CD14-positive monocyte (primary cell): ENCODE data around the gene FBXO34. TPM values are rescaled to one million over a fixed set of nuclear protein-coding genes. Genes with fewer than 3 reads are reported as not detected.

ENCODE experiments used
- DNase-seq, 3 donors: peaks; one replicate each; pipeline ENCODE4 v3.0.0-alpha.2; 2011 to 2022
- H2AFZ ChIP-seq: 2 replicates; pipeline ENCODE4 v1.6.0; 2012; ENCODE audit warnings: mild to moderate bottlenecking, low read depth, low read length, inconsistent platforms; ENCODE audit not compliant: insufficient read depth, poor library complexity, severe bottlenecking
- H3K27ac ChIP-seq, 2 donors: 1 replicate in 1 of 2; 2 replicates in 1 of 2; pipeline ENCODE4 v1.5.1; 2012 to 2013; ENCODE audit warnings: low read length in 2 of 2, control low read depth in 1 of 2, inconsistent platforms in 1 of 2, low read depth in 1 of 2, mild to moderate bottlenecking in 1 of 2
- H3K27me3 ChIP-seq, 2 donors: one replicate each; pipeline versions ENCODE4 v1.6.0 to v1.6.1; 2011 to 2013; ENCODE audit warnings: low read length in 2 of 2; ENCODE audit not compliant: control insufficient read depth in 2 of 2, insufficient read depth in 2 of 2
- H3K36me3 ChIP-seq, 2 donors: replicated peaks in 1 of 2; 1 replicate in 1 of 2; 2 replicates in 1 of 2; pipeline versions ENCODE4 v1.5.1 to v1.6.1; 2012 to 2013; ENCODE audit warnings: low read length in 2 of 2, control low read depth in 1 of 2, inconsistent platforms in 1 of 2, mild to moderate bottlenecking in 1 of 2; ENCODE audit not compliant: insufficient read depth in 2 of 2, control insufficient read depth in 1 of 2
- H3K4me1 ChIP-seq, 2 donors: 1 replicate in 1 of 2; 2 replicates in 1 of 2; pipeline versions ENCODE4 v1.5.1 to v1.6.1; 2012 to 2013; ENCODE audit warnings: low read length in 2 of 2, control low read depth in 1 of 2, inconsistent platforms in 1 of 2, mild to moderate bottlenecking in 1 of 2, moderate library complexity in 1 of 2; ENCODE audit not compliant: insufficient read depth in 2 of 2, control insufficient read depth in 1 of 2
- H3K4me2 ChIP-seq: replicated peaks from 2 replicates; pipeline ENCODE3; 2012; ENCODE audit warnings: low read length, moderate library complexity, mild to moderate bottlenecking; ENCODE audit not compliant: poor library complexity, severe bottlenecking; ENCODE audit errors: extremely low read depth
- H3K4me3 ChIP-seq, 3 experiments: fragments of 200-600 bp in 1 of 3; sonication (generic) in 1 of 3; replicated peaks in 1 of 3; 1 replicate in 2 of 3; 2 replicates in 1 of 3; pipeline ENCODE4 v1.5.1; 2011 to 2013; ENCODE audit warnings: low read length in 3 of 3, mild to moderate bottlenecking in 3 of 3, control low read depth in 2 of 3, low read depth in 2 of 3, inconsistent platforms in 1 of 3, moderate library complexity in 1 of 3
- H3K79me2 ChIP-seq: 2 replicates; pipeline ENCODE4 v1.6.0; 2012; ENCODE audit warnings: mild to moderate bottlenecking, control low read depth, inconsistent platforms, low read length, moderate library complexity; ENCODE audit not compliant: insufficient read depth
- H3K9ac ChIP-seq: 2 replicates; pipeline ENCODE4 v1.6.0; 2017; ENCODE audit warnings: low read length, mild to moderate bottlenecking; ENCODE audit not compliant: insufficient read depth, poor library complexity, severe bottlenecking
- H3K9me3 ChIP-seq, 2 donors: replicated peaks in 1 of 2; 1 replicate in 1 of 2; 2 replicates in 1 of 2; pipeline versions ENCODE4 v1.5.1 to v1.6.1; 2012 to 2013; ENCODE audit warnings: low read length in 2 of 2, control low read depth in 1 of 2; ENCODE audit not compliant: control insufficient read depth in 1 of 2, insufficient read depth in 1 of 2
- H4K20me1 ChIP-seq: 2 replicates; pipeline ENCODE4 v1.6.0; 2012; ENCODE audit warnings: mild to moderate bottlenecking, low read length, control low read depth, moderate library complexity; ENCODE audit not compliant: insufficient read depth
- H3K27ac Mint-ChIP-seq, 7 donors: one replicate each; pipeline ENCODE4 v1.8.0; 2020; ENCODE audit warnings: mild to moderate bottlenecking in 7 of 7, mixed read lengths in 7 of 7, moderate library complexity in 6 of 7, inconsistent platforms in 2 of 7
- H3K27me3 Mint-ChIP-seq, 3 donors: one replicate each; pipeline ENCODE4 v1.8.0; 2021 to 2022; ENCODE audit warnings: low read depth in 3 of 3, mild to moderate bottlenecking in 3 of 3, mixed read lengths in 3 of 3, moderate library complexity in 3 of 3, inconsistent platforms in 1 of 3
- H3K36me3 Mint-ChIP-seq, 2 donors: one replicate each; pipeline ENCODE4 v1.8.0; 2020; ENCODE audit warnings: mixed read lengths in 2 of 2, inconsistent platforms in 1 of 2, mild to moderate bottlenecking in 1 of 2
- H3K4me1 Mint-ChIP-seq: one replicate; pipeline ENCODE4 v1.8.0; 2020; ENCODE audit warnings: mild to moderate bottlenecking, mixed read lengths
- H3K4me3 Mint-ChIP-seq, 2 donors: one replicate each; pipeline ENCODE4 v1.8.0; 2020; ENCODE audit warnings: mild to moderate bottlenecking in 2 of 2, mixed read lengths in 2 of 2, moderate library complexity in 1 of 2
- H3K9me3 Mint-ChIP-seq, 7 donors: one replicate each; pipeline ENCODE4 v1.8.0; 2020 to 2022; ENCODE audit warnings: mixed read lengths in 7 of 7, mild to moderate bottlenecking in 6 of 7, moderate library complexity in 6 of 7, inconsistent platforms in 2 of 7
- CTCF ChIP-seq: fragments of 200-600 bp; IDR thresholded peaks from one replicate; pipeline ENCODE4 v1.8.0; 2022; ENCODE audit warnings: antibody characterized with exemption, mild to moderate bottlenecking
- WGBS: methylation state at CpG from one replicate; pipeline ENCODE4 v1.1.5; 2013; ENCODE audit warnings: missing lambda C conversion rate; ENCODE audit not compliant: insufficient coverage; 5-methylcytosine and 5-hydroxymethylcytosine counted together
- intact Hi-C, 2 donors: fragments of 100-400 bp; cut with micrococcal nuclease; formaldehyde crosslinking; loops; one replicate each; pipeline versions ENCODE4 v1.15.0 to v1.15.1; 2023
- polyA plus RNA-seq, 3 donors: library from polyadenylated mRNA; depleted of rRNA in 1 of 3; unstranded in 2 of 3; stranded (reverse) in 1 of 3; fragments of 300-500 nt in 2 of 3; fragments of >200 nt in 1 of 3; fragmentation: Illumina TruSeq in 2 of 3; gene quantifications; 1 replicate in 2 of 3; 2 replicates in 1 of 3; pipeline ENCODE4 v1.2.3, GENCODE V29; 2012 to 2021

FBXO34 gene
- polyA plus RNA-seq, 3 donors: 10.3 to 18.1 (median 17.3) TPM

DNA sequence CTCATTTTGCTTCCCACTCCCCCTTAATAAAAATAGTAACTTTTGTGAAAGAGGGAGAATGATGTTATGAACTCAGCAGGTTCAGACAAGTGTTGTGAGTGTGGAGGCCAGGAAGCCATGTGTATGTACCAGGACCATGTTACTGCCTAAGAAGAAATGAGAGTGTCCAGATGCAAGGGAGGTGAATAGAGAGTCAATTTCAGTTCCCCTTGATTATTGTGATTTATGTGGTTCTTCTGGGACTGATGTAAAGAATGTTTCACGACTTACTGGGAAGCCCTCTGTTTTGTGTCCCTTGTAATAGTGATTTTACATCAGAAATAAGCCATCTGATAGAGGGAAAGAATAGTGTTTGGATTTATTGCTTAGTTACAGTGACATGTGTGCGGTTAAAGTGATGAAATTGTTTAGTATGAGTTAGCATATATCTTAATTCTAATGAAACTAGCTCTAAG lies 32.5 kb downstream of the FBXO34 start:
- H3K27me3 ChIP-seq: no peaks in the 10 kb centered on the region
- intact Hi-C loops: no loop called here
- Mint-ChIP-seq H3K9me3 (peaks cover 0 to 4% (median 3%) of the 10 kb centered on the region in 7 donors), H3K27me3 (peaks cover 0 to 1% (median 0%) of the 10 kb centered on the region in 3 donors), H3K4me1 (peaks cover 52% of the 10 kb centered on the region), H3K27ac (peak overlapping the region; percentile 95 to 98 (median 97)), H3K36me3 (peaks cover 9 to 13% of the 10 kb centered on the region in 2 donors), H3K4me3 (peak overlapping the region in 1 of 2 donors; percentile 77)
- peaks cover 17% of the 10 kb centered on the region for H4K20me1 ChIP-seq
- H3K36me3 ChIP-seq: peaks cover 0 to 3% of the 10 kb centered on the region in 2 donors
- peaks cover 0 to 1% of the 10 kb centered on the region in 2 donors for H3K9me3 ChIP-seq
- peaks cover 35% of the 10 kb centered on the region in 2 donors for H3K4me1 ChIP-seq
- no peak overlapping the region for H2AFZ ChIP-seq
- peak overlapping the region; percentile 54 for H3K9ac ChIP-seq
- H3K27ac ChIP-seq: peak overlapping the region; percentile 37 to 92
- H3K4me3 ChIP-seq: peak overlapping the region in 1 of 3 experiments; percentile 15
- peaks cover 80% of the 10 kb centered on the region for H3K79me2 ChIP-seq
- TF ChIP-seq CTCF: no peak
- peak overlapping the region; percentile 40 for H3K4me2 ChIP-seq
- peak; percentile 59 to 85 (median 66) for DNase-seq
- WGBS: 0% methylated on average over 1 of the region's 2 CpGs

DNA sequence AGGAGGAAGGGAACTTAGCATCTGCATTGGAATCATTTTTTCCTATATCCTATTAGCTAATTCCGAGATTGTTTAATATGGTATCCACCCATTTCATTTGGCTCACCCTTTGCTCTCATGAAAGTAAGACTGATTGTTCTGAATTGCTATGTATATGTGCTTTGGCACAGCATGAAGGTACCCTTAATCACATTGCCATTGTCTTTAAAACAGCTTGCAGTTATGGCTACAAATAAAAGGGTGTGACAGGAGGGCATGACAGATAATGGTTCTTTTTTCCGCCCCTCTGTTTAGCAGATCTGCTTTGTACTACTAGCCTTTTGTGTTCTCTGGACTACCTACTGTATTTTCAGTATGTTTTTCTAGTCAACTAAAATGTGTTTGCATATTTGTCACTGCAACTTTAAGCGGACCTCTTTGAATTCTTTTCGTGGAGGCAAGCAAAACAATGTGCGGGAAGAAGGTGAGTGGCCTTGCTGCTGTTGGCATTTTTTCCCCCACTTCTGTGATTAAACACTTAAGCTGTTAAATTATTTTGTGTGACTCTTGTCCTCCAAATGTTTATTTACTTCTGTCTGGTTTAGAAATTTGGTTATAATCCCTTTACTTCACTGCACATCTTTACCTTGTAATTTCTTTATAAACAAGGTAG lies 35.8 kb downstream of the FBXO34 start:
- no peak overlapping the region for H3K9ac ChIP-seq
- Mint-ChIP-seq H3K4me1 (peaks cover 45% of the 10 kb centered on the region), H3K9me3 (peaks cover 5 to 18% (median 11%) of the 10 kb centered on the region in 7 donors), H3K27me3 (peaks cover 0 to 1% (median 1%) of the 10 kb centered on the region in 3 donors), H3K4me3 (no peak overlapping the region), H3K27ac (peak overlapping the region in 1 of 7 donors; percentile 40), H3K36me3 (peaks cover 12 to 13% of the 10 kb centered on the region in 2 donors)
- no peak overlapping the region for H3K4me2 ChIP-seq
- no peaks in the 10 kb centered on the region for H3K27me3 ChIP-seq
- H3K4me1 ChIP-seq: peaks cover 33 to 35% of the 10 kb centered on the region in 2 donors
- H3K27ac ChIP-seq: no peak overlapping the region
- H3K9me3 ChIP-seq: peaks cover 7 to 9% of the 10 kb centered on the region in 2 donors
- H4K20me1 ChIP-seq: peaks cover 17% of the 10 kb centered on the region
- no CpG with 5 or more reads among the region's 5 CpGs for WGBS
- no peak overlapping the region for H3K4me3 ChIP-seq
- DNase-seq: no peak
- intact Hi-C loops: no loop called here
- peaks cover 80% of the 10 kb centered on the region for H3K79me2 ChIP-seq
- no peak overlapping the region for H2AFZ ChIP-seq
- peaks cover 0 to 3% of the 10 kb centered on the region in 2 donors for H3K36me3 ChIP-seq
- no peak for TF ChIP-seq CTCF
